ENCODE data around the gene NPM3. TPM values are rescaled to one million over a fixed set of nuclear protein-coding genes. Genes with fewer than 3 reads are reported as not detected.

NPM3 gene
- total RNA-seq, 1 donor from 2014 or later, result 8.4 TPM

Other genes starting within 250 kb of the NPM3 start
- gene POLL, start 195.2 kb downstream of the NPM3 start, total RNA-seq, result 20.1 TPM
- gene DPCD, start 195.1 kb downstream of the NPM3 start, total RNA-seq, result 21.9 TPM
- gene FBXW4, start 88.3 kb downstream of the NPM3 start, total RNA-seq, result 106 TPM
- not detected for gene FGF8, start 7.3 kb downstream of the NPM3 start, total RNA-seq
- 79.8 TPM for gene OGA, start 35.0 kb upstream of the NPM3 start, total RNA-seq
- gene KCNIP2, start 60.4 kb upstream of the NPM3 start, total RNA-seq, result 568 TPM